T follicular helper cell (primary cell): ENCODE results near the gene MEIS2.

Experiments
- DNase-seq: peaks from one replicate; pipeline ENCODE4 v3.0.0-alpha.2; 2020; ENCODE audit warnings: low read depth

The MEIS2 gene

GRCh38 chr15:36879568-36880222 lies 220.7 kb downstream of the MEIS2 start:
- DNase-seq: no peak

DNA sequence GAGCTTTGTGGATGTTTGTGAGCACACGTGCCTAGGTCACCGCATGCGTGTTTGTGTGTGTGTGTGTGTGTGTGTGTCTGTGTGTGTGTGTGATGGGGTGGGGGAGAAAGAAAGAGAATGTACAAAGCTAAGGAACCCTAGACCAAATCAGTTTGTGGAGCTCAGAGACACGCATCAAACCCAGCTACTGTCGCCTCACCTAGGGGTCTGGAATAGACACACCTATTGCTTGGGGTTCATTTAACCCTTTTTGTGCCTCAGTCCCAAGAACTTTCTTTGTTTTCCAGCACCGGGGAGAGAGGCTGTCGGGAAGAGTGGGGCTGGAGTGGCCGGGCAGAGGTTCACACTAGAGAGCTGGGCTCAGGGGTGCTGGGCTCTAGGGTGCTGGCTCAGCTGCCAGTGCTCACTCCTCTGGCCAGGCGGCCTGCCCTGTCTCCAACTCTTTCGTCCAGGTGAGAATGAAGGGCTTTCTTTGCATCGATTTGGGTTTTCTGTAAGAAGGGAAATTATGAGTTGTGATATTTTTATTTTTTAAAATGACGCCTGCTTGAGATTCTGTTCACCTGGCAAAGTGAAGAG lies 221.6 kb downstream of the MEIS2 start:
- no peak for DNase-seq

DNA sequence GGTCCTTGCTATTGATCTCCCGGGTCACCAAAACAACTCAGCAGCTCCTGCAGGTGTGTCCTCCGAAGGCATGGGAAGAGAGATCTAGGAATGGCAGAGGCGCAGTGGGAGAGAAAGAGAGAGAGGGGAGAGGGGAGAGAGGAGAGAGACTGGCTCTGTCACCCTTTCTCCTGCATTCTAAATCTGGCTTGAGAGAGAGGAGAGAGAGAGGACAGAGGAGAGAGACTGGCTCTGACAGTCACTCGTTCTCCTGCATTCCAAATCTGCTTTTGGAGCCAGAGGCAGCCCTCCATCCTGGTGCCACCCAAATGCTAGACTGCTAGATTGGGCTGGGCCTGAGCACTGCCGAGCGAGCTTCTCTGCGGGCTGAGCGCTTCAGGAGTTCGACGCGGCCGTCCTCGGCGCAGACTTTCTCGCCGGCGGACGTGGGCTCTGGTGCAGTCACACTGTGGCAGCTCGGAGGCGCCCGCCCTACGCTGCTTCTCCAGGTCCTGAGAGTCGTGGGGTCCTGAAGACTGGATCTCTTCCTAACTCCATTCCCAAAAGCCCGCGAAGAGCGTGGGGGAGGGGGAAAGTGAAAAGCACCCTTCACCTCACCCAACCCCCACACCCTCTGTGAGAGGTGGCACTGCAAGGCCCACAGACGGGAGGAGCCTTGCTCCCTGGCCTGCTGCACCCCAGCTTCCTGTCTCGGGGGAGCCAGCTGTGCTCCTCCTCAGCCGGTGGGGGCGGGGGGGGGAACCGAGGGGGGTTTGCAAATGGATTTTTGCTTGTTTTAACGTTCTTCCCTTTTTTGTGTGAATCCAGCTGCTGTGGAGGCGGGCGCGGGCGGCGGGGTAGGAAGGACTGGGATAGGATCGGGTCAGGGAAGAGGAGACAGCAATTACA lies 222.3 kb downstream of the MEIS2 start:
- no peak for DNase-seq

DNA sequence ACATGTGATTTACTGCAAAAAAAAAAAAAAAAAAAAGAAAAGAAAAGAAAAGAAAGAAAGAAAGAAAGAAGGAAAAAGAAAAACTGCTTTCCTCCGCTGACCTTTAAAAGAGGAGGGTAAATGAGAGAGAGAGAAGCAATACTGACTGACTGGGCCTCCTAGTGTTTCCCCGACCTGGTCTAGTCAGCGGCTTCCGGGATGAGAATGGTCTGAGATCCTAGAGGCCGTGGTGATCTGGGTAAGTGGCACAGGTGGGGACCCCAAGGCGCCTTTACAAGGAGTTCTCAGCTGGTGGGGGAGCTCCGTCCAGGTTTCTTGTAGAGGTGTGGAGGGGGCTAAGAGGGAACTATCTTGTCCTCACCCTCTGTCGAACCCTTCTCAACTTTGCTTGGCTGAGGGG lies 223.1 kb downstream of the MEIS2 start:
- DNase-seq: no peak

DNA sequence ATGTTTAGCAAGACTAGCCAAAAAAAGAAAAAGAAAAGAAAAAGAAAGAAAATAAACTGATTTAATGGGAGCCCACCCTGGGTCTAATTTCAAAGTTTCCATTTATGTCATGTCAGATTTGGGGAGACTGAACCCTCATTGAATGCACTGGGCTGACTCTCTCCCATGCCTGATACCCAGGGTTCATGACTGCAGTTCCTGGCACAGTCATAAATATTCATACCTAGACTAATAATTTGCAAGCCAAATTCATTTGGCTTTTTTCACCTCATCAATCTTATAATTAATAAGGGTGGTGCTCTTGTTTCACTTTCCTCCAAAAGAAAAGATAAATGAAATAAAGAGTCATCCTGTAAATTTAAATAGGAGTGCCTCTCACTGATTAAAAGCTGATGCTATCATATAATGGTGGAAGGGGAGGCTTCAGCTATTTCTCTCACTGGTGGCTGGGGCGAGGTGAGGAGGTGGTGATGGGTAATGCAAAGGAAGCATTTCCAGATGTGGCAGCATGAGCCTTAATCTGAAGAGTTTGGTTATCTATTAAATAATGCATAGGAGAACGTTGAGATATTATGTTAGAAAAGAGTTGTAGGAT lies 224.5 kb downstream of the MEIS2 start:
- no peak for DNase-seq

DNA sequence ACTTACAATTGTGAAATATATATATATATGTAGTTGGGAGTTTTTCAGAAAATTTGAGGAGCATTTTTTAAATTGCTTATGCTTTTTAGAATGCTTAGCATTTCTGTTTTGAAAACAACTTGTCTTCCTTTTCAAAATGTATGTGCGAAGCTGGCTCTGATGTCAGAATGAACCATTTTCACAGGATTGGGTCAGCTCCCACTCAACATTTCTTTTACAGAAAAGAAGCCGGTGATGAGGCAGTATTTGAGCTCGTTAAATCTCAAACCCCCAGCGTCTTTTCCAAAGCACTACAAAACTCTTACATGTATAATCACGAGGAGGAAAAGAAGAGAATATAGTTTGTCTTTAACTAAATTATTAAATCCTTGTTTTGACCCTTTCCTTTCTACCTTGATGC lies 225.4 kb downstream of the MEIS2 start:
- no peak for DNase-seq

- no peak for DNase-seq
Observed at GRCh38 chr15:36867436-36867835, 232.9 kb downstream of the MEIS2 start.

DNA sequence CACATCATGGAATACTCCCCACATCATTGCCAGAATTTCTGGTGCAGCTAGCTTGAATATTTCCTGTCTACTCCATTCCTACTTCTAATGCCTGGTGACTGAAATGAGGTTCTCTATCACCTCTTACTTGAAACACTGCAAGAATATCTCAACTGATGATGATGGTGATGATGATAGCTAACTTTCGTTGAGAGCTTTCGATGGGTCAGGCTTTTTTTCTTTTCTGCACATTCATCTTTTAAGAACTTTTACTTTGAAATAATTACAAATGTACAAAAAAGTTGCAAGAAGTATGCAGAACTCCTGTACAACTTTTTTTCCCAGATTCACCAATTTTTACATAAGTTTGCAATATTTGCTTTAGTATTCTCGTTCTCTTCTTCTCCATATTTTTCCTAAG lies 233.5 kb downstream of the MEIS2 start:
- no peak for DNase-seq

- DNase-seq: no peak
Observed at GRCh38 chr15:36863570-36863969, 236.8 kb downstream of the MEIS2 start.

DNA sequence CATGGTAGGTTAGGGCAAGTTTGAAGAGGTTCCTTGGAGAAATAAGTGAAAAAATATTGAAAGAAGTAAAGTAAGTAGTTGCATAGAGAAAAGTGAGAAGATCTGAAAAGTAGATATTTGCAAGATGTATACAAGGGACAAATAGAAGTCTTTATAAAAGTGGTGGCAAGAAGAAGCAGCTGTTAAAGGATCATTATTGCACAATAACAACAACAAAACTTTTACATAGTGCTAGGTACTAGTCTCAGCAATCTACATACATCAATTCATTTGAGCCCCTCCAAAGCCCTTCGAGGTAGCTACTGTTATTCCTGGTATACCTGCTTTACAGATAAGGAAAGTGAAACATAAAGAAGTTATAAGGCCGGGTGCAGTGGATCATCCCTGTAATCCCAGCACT lies 239.6 kb downstream of the MEIS2 start:
- no peak for DNase-seq

GRCh38 chr15:36858423-36858822 lies 241.9 kb downstream of the MEIS2 start:
- DNase-seq: no peak

- DNase-seq: no peak
Observed at GRCh38 chr15:36856339-36856973, 243.9 kb downstream of the MEIS2 start.

DNA sequence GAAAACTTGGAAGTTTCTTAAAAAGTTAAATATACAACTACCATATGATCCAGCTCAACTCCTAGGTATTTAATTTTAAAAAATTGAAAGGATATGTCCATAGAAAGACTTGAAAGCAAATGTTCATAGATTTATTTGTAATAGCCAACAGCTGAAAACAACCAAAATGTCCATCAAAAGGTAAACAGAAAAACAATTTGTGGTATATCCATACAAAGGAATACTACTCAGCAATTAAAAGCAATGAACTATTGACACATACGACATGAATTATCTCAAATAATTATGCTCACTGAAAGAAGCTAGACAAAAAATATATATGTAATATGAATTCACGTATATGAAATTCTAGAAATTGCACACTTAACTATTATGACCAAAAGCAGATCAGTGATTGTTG lies 249.5 kb downstream of the MEIS2 start:
- DNase-seq: no peak

DNA sequence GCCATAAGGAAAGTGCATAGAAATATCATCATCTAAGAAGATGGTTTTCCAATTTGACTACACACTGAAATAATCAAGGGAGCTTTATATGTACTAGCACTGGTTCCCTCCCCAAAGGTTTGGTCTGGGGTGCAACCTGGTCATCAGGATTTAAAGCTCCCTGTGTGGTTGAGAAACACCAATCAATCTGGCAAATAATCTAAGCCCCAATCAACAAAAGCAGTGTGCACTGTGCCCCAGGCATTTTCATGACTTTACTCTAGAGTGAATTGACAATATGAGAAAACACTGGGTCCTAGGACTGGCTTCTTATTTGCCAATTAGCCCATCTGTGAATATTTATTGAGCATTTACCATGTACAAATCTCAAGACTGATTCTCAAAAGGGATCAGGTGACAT lies 255.1 kb downstream of the MEIS2 start:
- no peak for DNase-seq

DNA sequence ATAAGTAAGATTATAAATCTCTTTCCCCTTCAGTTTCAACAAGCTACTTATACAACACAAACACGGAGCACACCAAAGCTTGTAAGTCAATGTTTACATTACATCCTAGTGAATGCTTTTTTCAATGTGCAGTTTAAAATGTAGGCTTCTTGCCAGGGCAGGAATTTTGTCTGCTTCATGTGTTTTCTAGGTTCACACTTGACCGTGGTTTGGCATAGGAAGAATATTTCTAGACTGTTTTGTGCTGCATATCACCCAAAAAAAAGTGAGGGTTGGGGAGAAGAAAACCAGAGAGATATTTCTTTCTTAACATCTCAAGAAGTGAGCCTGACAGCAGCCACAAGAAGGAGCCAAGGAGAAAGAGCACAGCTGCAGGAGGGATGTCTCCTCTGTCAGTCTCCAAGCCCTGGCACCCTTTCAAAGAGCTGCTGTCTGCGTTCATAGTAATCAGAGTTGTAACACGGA lies 255.8 kb downstream of the MEIS2 start:
- no peak for DNase-seq

- DNase-seq: no peak
Observed at GRCh38 chr15:36843822-36844221, 256.5 kb downstream of the MEIS2 start.

- DNase-seq: no peak
Observed at GRCh38 chr15:36841193-36841592, 259.2 kb downstream of the MEIS2 start.
